H1 (cell line): ENCODE measurements around the gene MTIF2. TPM values are rescaled to one million over a fixed set of nuclear protein-coding genes. Genes with fewer than 3 reads are reported as not detected.

ENCODE experiments used
- ATF2 ChIP-seq: IDR thresholded peaks from 2 replicates; pipeline ENCODE4 v1.6.1; 2012; ENCODE audit warnings: low read length, inconsistent platforms
- BRCA1 ChIP-seq: IDR thresholded peaks from 2 replicates; pipeline ENCODE4 v1.6.1; 2012; ENCODE audit warnings: low read depth, low read length, improper control_type of control experiment
- CBX5 ChIP-seq: fragments of 300-800, 300-1000 bp; sonication (generic); IDR thresholded peaks from 2 replicates; pipeline ENCODE4 v1.7.1; 2016; ENCODE audit warnings: antibody characterized with exemption, low read length, low read depth
- CBX8 ChIP-seq: fragments of 300-800, 300-1000 bp; sonication (generic); IDR thresholded peaks from 2 replicates; pipeline ENCODE4 v1.7.1; 2016; ENCODE audit warnings: low read depth, low read length, borderline replicate concordance
- CTBP2 ChIP-seq: IDR thresholded peaks from 2 replicates; pipeline ENCODE4 v1.7.0; 2011; ENCODE audit warnings: borderline replicate concordance, mild to moderate bottlenecking, moderate library complexity, mixed read lengths, low read length; ENCODE audit not compliant: insufficient read depth, insufficient read length
- EP300 ChIP-seq, 2 experiments: IDR thresholded peaks; 1 replicate in 1 of 2; 2 replicates in 1 of 2; pipeline ENCODE4 v1.6.1; 2011 to 2012; ENCODE audit warnings: low read depth in 2 of 2, low read length in 2 of 2, mild to moderate bottlenecking in 2 of 2, borderline replicate concordance in 1 of 2, inconsistent platforms in 1 of 2, moderate library complexity in 1 of 2
- GTF2F1 ChIP-seq: IDR thresholded peaks from 2 replicates; pipeline ENCODE4 v1.6.1; 2012; ENCODE audit warnings: low read depth, low read length, improper control_type of control experiment, borderline replicate concordance
- HDAC2 ChIP-seq, 2 experiments: fragments of 300-600 bp in 1 of 2; sonication (generic) in 1 of 2; IDR thresholded peaks; 2 replicates each; pipeline ENCODE4 v1.6.1; 2011 to 2012; ENCODE audit warnings: low read depth in 2 of 2, low read length in 2 of 2, mild to moderate bottlenecking in 2 of 2, moderate library complexity in 2 of 2, borderline replicate concordance in 1 of 2, inconsistent platforms in 1 of 2
- HDAC6 ChIP-seq: IDR thresholded peaks from one replicate; pipeline ENCODE4 v1.7.1; 2012; ENCODE audit warnings: low read depth, mild to moderate bottlenecking, inconsistent platforms, low read length, moderate library complexity
- JUN ChIP-seq: IDR thresholded peaks from 2 replicates; pipeline ENCODE4 v1.6.1; 2011; ENCODE audit warnings: low read depth, mild to moderate bottlenecking, improper control_type of control experiment, low read length
- KDM1A ChIP-seq: fragments of 200-600, 300-600 bp; sonication (generic); IDR thresholded peaks from 2 replicates; pipeline ENCODE4 v1.7.1; 2016; ENCODE audit warnings: mild to moderate bottlenecking, low read length, borderline replicate concordance
- KDM4A ChIP-seq: IDR thresholded peaks from one replicate; pipeline ENCODE4 v1.7.1; 2012; ENCODE audit warnings: low read depth, mild to moderate bottlenecking, moderate library complexity, low read length, inconsistent platforms; ENCODE audit not compliant: severe bottlenecking
- MAX ChIP-seq: IDR thresholded peaks from 2 replicates; pipeline ENCODE4 v1.6.1; 2012; ENCODE audit warnings: inconsistent platforms
- NANOG ChIP-seq: IDR thresholded peaks from 2 replicates; pipeline ENCODE4 v1.6.1; 2011; ENCODE audit warnings: low read length, low read depth, mild to moderate bottlenecking, inconsistent platforms; ENCODE audit not compliant: insufficient read depth, poor library complexity, severe bottlenecking
- POU5F1 ChIP-seq: IDR thresholded peaks from 2 replicates; pipeline ENCODE4 v1.6.1; 2011; ENCODE audit warnings: low read depth, mild to moderate bottlenecking, low read length, moderate library complexity
- RBBP5 ChIP-seq: IDR thresholded peaks from 2 replicates; pipeline ENCODE4 v1.7.1; 2012; ENCODE audit warnings: low read depth, mild to moderate bottlenecking, inconsistent platforms, low read length, moderate library complexity, borderline replicate concordance
- SRF ChIP-seq: IDR thresholded peaks from 2 replicates; pipeline ENCODE4 v1.6.1; 2011; ENCODE audit warnings: mild to moderate bottlenecking, low read depth, low read length, moderate library complexity
- TAF1 ChIP-seq: IDR thresholded peaks from 2 replicates; pipeline ENCODE4 v1.6.1; 2011; ENCODE audit warnings: mild to moderate bottlenecking, low read depth, low read length
- TCF12 ChIP-seq: IDR thresholded peaks from 2 replicates; pipeline ENCODE4 v1.6.1; 2011; ENCODE audit warnings: low read depth, mild to moderate bottlenecking, low read length
- polyA plus RNA-seq, 7 experiments: library from polyadenylated mRNA; depleted of rRNA in 3 of 7; stranded (reverse) in 5 of 7; unstranded in 2 of 7; fragments of >200 nt in 5 of 7; fragments of 200-250 nt in 2 of 7; gene quantifications; 1 replicate in 5 of 7; 2 replicates in 1 of 7; 4 replicates in 1 of 7; pipeline versions ENCODE4 v1.2.1 to v1.2.3, GENCODE V29; 2011 to 2013; ENCODE audit warnings: missing spikeins in 2 of 7, mixed read lengths in 2 of 7
- total RNA-seq: library from RNA; stranded (reverse); fragmentation: NEBNext Ultra II Directional; extraction: Animal tissue kit (Norgen Biotek cat#: 25700); gene quantifications from 2 replicates; pipeline ENCODE4 v1.2.1, GENCODE V29; 2021

MTIF2 gene
- total and polyA plus RNA-seq, 2 of the 8 experiments (the other 6 are each of a cell fraction or from before 2014, with no cell fraction given): 11.0 to 36.0 TPM

GRCh38 chr2:55232084-55232862 lies 36.8 kb downstream of the MTIF2 start, which contains the start of the genes CLHC1 and RPS27A (continued):
- peak in 1 of 2 experiments; percentile 66; a peak in 3 of 4 replicates for TF ChIP-seq HDAC2 (IDR thresholded peaks at IDR 0.05; ENCODE audit: borderline replicate concordance in 1 of 2, low read depth in 2 of 2, low read length in 2 of 2)
- no peak for TF ChIP-seq NANOG
- no peak for TF ChIP-seq CBX5
- TF ChIP-seq ATF2: peak; percentile 7; the same call in 1 of the 2 replicates
- TF ChIP-seq POU5F1: no peak
- TF ChIP-seq CTBP2: no peak
- TF ChIP-seq MAX: no peak
- no peak for TF ChIP-seq CBX8
- no peak for TF ChIP-seq JUN
- TF ChIP-seq RBBP5: 0 out of 2 replicates have a peak, but pooled peaks have one; percentile 11
- TF ChIP-seq GTF2F1: peak; percentile 90; the same call in 1 of the 2 replicates
- 0 out of 2 replicates have a peak, but pooled peaks have one; percentile 39 for TF ChIP-seq TCF12
- peak; percentile 98 for TF ChIP-seq TAF1
- 0 out of 3 replicates have a peak, but pooled peaks of 1 of the 2 experiments have one; percentile 4 for TF ChIP-seq EP300 (IDR thresholded peaks at IDR 0.05; ENCODE audit: borderline replicate concordance in 1 of 2, low read depth in 2 of 2, low read length in 2 of 2)
- TF ChIP-seq SRF: no peak
- TF ChIP-seq KDM4A: peak; percentile 8
- no peak for TF ChIP-seq KDM1A
- TF ChIP-seq BRCA1: no peak
- no peak for TF ChIP-seq HDAC6
